CD4-positive, alpha-beta T cell treated with Interleukin-12 subunit alpha and Interleukin-12 subunit beta, for 1 hour (primary cell): ENCODE results near the gene PERCC1.
"Not testable (repeated sequence)": the region's sequence is repeated elsewhere in the genome, so short reads cannot be mapped to it uniquely, and the experiment has no call there.

ENCODE experiments used
- DNase-seq: peaks from one replicate; pipeline ENCODE4 v3.0.0-alpha.2; 2020

The PERCC1 gene

GRCh38 chr16:1451702-1452392 lies 21.0 kb downstream of the PERCC1 start:
- DNase-seq: no peak

GRCh38 chr16:1452530-1452929 lies 21.7 kb downstream of the PERCC1 start:
- no peak for DNase-seq

GRCh38 chr16:1453316-1453715 lies 22.4 kb downstream of the PERCC1 start:
- DNase-seq: no peak

GRCh38 chr16:1454561-1454960 lies 23.7 kb downstream of the PERCC1 start:
- DNase-seq: no peak

GRCh38 chr16:1455190-1456171 lies 24.6 kb downstream of the PERCC1 start:
- DNase-seq: no peak

- DNase-seq: no peak
These were observed 26.1 kb downstream of the PERCC1 start for GRCh38 chr16:1456951-1457350.

GRCh38 chr16:1457489-1458245 lies 26.8 kb downstream of the PERCC1 start:
- DNase-seq: no peak

GRCh38 chr16:1458336-1458976 lies 27.6 kb downstream of the PERCC1 start:
- DNase-seq: no peak

GRCh38 chr16:1458977-1459341 lies 28.1 kb downstream of the PERCC1 start:
- DNase-seq: no peak

GRCh38 chr16:1459967-1460366 lies 29.1 kb downstream of the PERCC1 start:
- DNase-seq: no peak

- DNase-seq: no peak
These were observed 29.8 kb downstream of the PERCC1 start for GRCh38 chr16:1460602-1461138.

GRCh38 chr16:1461146-1461545 lies 30.3 kb downstream of the PERCC1 start:
- DNase-seq: no peak

- no peak for DNase-seq
These were observed 33.5 kb downstream of the PERCC1 start for GRCh38 chr16:1464196-1464893.

GRCh38 chr16:1464894-1465566 lies 34.2 kb downstream of the PERCC1 start:
- no peak for DNase-seq

- DNase-seq: no peak
These were observed 34.7 kb downstream of the PERCC1 start for GRCh38 chr16:1465567-1465915.

GRCh38 chr16:1466054-1466453 lies 35.2 kb downstream of the PERCC1 start:
- no peak for DNase-seq

GRCh38 chr16:1466968-1467521 lies 36.2 kb downstream of the PERCC1 start:
- no peak for DNase-seq

- no peak for DNase-seq
These were observed 37.5 kb downstream of the PERCC1 start for GRCh38 chr16:1468426-1468810.

GRCh38 chr16:1469141-1469540 lies 38.3 kb downstream of the PERCC1 start:
- not testable (repeated sequence) for DNase-seq

GRCh38 chr16:1469693-1470201 lies 38.9 kb downstream of the PERCC1 start:
- DNase-seq: no peak
